Measurements from ENCODE around the gene CWC27. TPM values are rescaled to one million over a fixed set of nuclear protein-coding genes. Genes with fewer than 3 reads are reported as not detected.

CWC27 gene
- total and polyA plus RNA-seq, 9 of the 15 experiments (the other 6 are each of a cell fraction or from before 2014, with no cell fraction given) = 19.7 to 49.3 (median 38.3) TPM

- no peak for DNase-seq (ENCODE audit: extremely low read depth in 1 of 4, low spot score in 3 of 4)
- Histone ChIP-seq H2AFZ (ENCODE audit: low read depth, low read length) (no peak overlapping the region), H4K20me1 (replicated peaks; ENCODE audit: control insufficient read depth, insufficient read depth, low read length) (no peaks in the 10 kb centered on the region), H3K9ac (ENCODE audit: insufficient read depth in 1 of 2, low read depth in 2 of 2, low read length in 2 of 2) (no peak overlapping the region), H3K36me3 (ENCODE audit: control insufficient read depth, insufficient read depth, low read length) (no peaks in the 10 kb centered on the region), H3K4me2 (ENCODE audit: insufficient read depth, low read length) (no peak overlapping the region), H3K79me2 (ENCODE audit: control insufficient read depth, insufficient read depth, low read length) (no peaks in the 10 kb centered on the region), H3K9me1 (ENCODE audit: control insufficient read depth, insufficient read depth, low read length) (no peaks in the 10 kb centered on the region), H3K9me3 (replicated peaks; ENCODE audit: control insufficient read depth, insufficient read depth, low read depth, low read length) (no peaks in the 10 kb centered on the region), H3K4me3 (no peak overlapping the region), H3K27ac (ENCODE audit: extremely low read depth, low read depth, low read length) (no peak overlapping the region), H3K4me1 (replicated peaks in 1 of 2; ENCODE audit: control insufficient read depth in 2 of 2, insufficient read depth in 2 of 2, low read length in 2 of 2) (no peaks in the 10 kb centered on the region), H3K27me3 (ENCODE audit: control insufficient read depth in 2 of 2, insufficient read depth in 2 of 2, low read length in 2 of 2) (no peaks in the 10 kb centered on the region; a peak in 3 of 5 replicates)
- TF ChIP-seq ZBTB34 (CRISPR knock-in tag; IDR thresholded peaks at IDR 0.05) (no peak), PBX2 (CRISPR knock-in tag; IDR thresholded peaks at IDR 0.05; ENCODE audit: low read depth) (no peak), PBX2 (tag; conservative IDR thresholded peaks at IDR 0.05; ENCODE audit: low read depth) (peak; percentile 70), TEAD4 (IDR thresholded peaks at IDR 0.05; ENCODE audit: low read length) (no peak), TEAD4 (CRISPR knock-in tag; IDR thresholded peaks at IDR 0.05; ENCODE audit: borderline replicate concordance) (no peak), MEIS2 (IDR thresholded peaks at IDR 0.05; ENCODE audit: partially characterized antibody) (peak; percentile 65), SRF (CRISPR knock-in tag; IDR thresholded peaks at IDR 0.05) (no peak)
- intact Hi-C loops (cut with micrococcal nuclease) (no loop called here), in situ Hi-C loops (cut with MboI) (no loop called here)
- CTCF ChIA-PET (ENCODE audit: low intra/inter-chr PET ratio) = no interaction called here
- FAIRE-seq = no peak
- POLR2A ChIA-PET = interaction anchor here (0.7 to 1.3 kb wide), 2 partner anchors 11 to 15 kb away, joined by 3 read pairs; no protein-coding TSS in a partner anchor
- no TSS peak for BruUV-seq (replicated peaks)
- WGBS (ENCODE audit: insufficient coverage, low coverage, missing lambda C conversion rate) = 0% methylated on average over 2 of the region's 2 CpGs
- no peak for ATAC-seq
Observed at GRCh38 chr5:65065001-65065511, 296.3 kb downstream of the CWC27 start.

All from K562 (cell line).